Measurements from ENCODE around the gene INPP5B.
"Not testable (repeated sequence)": the region's sequence is repeated elsewhere in the genome, so short reads cannot be mapped to it uniquely, and the experiment has no call there.

The INPP5B gene

GRCh38 chr1:37946703-37947360, at the start of gene INPP5B:
Gene INPP5B (minus strand): TSS chr1:37947053. CDS start chr1:37946308, 745 bp downstream.
- DNase-seq, result peak; percentile 75 to 79

GRCh38 chr1:37995751-37996345, 49.0 kb upstream of the INPP5B start:
- DNase-seq, result no peak

- DNase-seq, result peak in 1 of 2 experiments; percentile 20
Observed at GRCh38 chr1:37994886-37995566, 48.2 kb upstream of the INPP5B start.

- peak in 1 of 2 experiments; percentile 43 for DNase-seq
Observed at GRCh38 chr1:37989361-37989930, 42.6 kb upstream of the INPP5B start.

- no peak for DNase-seq
Observed at GRCh38 chr1:37987679-37988078, 40.8 kb upstream of the INPP5B start.

- DNase-seq, result no peak
Observed at GRCh38 chr1:37983546-37983945, 36.7 kb upstream of the INPP5B start.

- no peak for DNase-seq
Observed at GRCh38 chr1:37978541-37978940, 31.7 kb upstream of the INPP5B start.

- peak; percentile 69 to 75 for DNase-seq
Observed at GRCh38 chr1:37975083-37975482, 28.2 kb upstream of the INPP5B start.

- no peak for DNase-seq
Observed at GRCh38 chr1:37974567-37974966, 27.7 kb upstream of the INPP5B start.

- DNase-seq, result not testable (repeated sequence)
Observed at GRCh38 chr1:37973684-37974083, 26.8 kb upstream of the INPP5B start.

- DNase-seq, result no peak
Observed at GRCh38 chr1:37965301-37965700, 18.4 kb upstream of the INPP5B start.

- not testable (repeated sequence) for DNase-seq
Observed at GRCh38 chr1:37964106-37964505, 17.3 kb upstream of the INPP5B start.

GRCh38 chr1:37958690-37959089, 11.8 kb upstream of the INPP5B start:
- DNase-seq, result no peak

GRCh38 chr1:37955685-37956084, 8.8 kb upstream of the INPP5B start:
- DNase-seq, result no peak

- DNase-seq, result peak in 1 of 2 experiments; percentile 27
Observed at GRCh38 chr1:37954316-37954971, 7.6 kb upstream of the INPP5B start.

GRCh38 chr1:37952738-37953137, 5.9 kb upstream of the INPP5B start:
- DNase-seq, result no peak

GRCh38 chr1:37951783-37952624, 5.2 kb upstream of the INPP5B start:
- DNase-seq, result no peak

GRCh38 chr1:37951041-37951782, 4.4 kb upstream of the INPP5B start:
- DNase-seq, result no peak

- DNase-seq, result no peak
Observed at GRCh38 chr1:37949524-37950152, 2.8 kb upstream of the INPP5B start.

GRCh38 chr1:37948841-37949240, 2.0 kb upstream of the INPP5B start:
- no peak for DNase-seq

GRCh38 chr1:37948166-37948565, 1.3 kb upstream of the INPP5B start:
- DNase-seq, result no peak

All from Kasumi-1 (cell line).